Activated CD4-positive, alpha-beta T cell treated with anti-CD3 and anti-CD28 coated beads, Interleukin-2, amount 50 U/mL, for 16 hours (primary cell): ENCODE measurements around the gene STT3A.
A peak's percentile ranks its signal among the peaks of the same experiment; 100 is the strongest.

Source experiments
- DNase-seq: peaks from one replicate; pipeline ENCODE4 v3.0.0-alpha.2; 2020

STT3A gene

DNA sequence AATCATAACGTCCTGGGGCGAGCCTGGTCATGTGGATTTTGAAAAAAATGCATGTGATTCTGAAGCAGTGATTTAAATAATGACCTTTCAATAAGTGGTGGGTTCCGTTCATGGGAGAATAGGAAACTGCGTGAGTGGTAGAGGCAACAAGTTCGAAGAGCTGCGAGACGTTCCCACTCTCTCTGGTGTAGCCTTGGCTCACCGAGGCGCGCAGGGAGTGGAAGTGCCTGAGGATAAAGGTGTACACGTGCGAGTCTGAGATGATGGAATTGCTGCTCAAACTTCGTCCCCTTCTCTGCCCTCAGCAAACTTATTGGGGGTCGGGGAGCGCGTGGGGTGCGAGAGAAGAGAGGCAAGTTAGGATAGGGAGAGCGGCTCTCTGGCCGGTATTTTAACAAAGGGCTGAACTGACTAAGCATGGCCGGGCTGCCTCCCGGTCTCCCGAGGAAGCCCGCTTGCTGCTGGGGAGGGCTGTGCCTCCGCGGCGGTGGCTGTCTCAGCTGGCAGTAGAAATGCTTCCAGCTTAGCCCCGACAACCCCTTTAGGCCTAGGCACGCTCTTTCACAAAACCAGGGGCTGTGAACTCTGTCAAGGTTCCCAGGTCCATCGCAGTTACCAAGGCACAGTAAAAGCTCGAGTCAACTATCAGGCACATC lies 875 bp upstream of the STT3A start:
- peak; percentile 35 for DNase-seq

DNA sequence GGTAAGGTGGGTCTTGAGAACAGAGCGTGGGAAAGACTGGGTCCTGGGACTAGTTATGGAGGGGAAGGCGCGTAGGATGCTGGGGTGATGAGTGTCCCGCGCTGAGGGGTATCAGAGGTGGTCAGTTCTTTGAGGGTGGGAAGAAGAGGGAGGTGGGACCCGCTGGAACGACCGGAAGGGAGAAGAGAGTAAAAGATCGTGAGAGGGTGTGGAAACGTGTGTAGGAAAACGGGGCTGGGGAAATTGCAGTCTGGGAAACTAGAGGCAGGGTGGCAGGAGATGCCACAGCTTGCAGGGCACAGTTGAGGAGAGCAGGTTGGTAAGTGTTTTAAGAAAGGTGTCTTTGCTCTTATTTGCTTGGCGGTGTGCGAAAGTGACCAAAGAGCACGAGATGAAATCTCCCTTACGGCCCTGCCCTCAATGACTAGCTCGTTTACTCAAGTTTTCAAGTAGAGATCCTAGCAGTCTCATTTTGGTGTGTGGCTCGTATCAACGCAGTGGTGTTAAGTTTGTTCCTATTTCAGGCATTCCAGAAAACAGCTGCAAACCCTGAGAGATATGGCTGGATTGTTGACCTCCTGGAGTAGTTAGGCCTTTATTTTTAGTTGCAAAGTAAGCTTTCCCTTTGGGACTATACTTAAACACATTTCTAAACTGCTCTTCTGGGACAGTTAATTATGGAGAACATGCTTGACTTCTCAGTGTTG lies 615 bp downstream of the STT3A start:
- DNase-seq = peak; percentile 17

DNA sequence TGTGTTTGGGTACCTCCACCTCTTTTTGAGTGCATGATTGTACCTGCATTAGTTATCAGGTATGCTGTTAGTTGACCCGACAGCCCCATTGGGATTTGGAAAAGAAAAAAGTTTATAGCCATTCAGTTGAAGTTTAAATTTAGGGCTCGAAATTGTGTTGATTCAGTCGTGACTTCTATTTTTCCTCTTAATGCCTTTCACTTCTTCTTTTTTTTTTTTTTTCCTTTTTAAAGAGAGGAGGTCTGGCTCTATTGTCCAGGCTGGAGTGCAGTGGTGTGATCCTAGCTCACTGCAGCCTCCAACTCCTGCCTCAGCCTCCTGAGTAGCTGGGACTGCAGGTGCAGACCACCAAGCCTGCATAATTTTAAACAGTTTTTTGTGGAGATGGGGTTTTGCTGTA lies 2.3 kb downstream of the STT3A start:
- no peak for DNase-seq

DNA sequence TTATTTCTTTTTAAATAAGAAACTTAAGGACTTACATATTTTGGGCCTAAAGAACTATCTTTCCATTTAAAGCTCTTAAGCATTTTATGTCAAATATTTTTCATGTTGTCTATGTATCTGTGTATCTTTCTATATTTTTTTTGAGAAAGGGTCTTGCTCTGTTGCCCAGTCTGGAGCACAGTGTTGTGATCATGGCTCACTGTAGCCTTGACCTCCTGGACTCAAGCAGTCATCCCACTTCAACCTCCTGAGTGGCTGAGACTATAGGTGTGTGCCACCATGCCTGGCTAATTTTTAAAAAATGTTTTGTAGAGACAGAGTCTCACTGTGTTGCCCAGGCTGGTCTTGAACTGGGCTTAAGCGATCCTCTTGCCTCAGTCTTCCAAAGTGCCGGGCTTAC lies 8.0 kb downstream of the STT3A start:
- DNase-seq = no peak

DNA sequence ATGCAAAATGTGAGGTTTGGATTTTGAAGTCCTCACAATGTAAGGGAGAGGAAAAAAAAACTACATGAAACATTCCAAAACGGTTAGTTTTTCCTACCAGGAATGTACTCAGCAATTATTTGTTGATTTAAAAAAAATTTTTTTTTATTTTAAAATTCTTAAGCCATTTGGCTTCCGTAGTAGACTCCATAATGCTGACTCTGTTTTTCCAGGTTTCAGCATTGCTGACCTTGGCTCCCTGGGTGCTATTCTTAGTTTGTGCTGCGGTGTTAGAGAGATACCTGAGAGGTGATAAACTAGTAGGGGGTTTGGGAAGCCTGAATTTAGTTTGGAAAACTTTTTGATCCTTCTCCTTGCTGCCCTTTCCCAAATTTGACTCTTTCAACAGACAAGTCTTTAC lies 10.6 kb downstream of the STT3A start:
- DNase-seq = no peak

DNA sequence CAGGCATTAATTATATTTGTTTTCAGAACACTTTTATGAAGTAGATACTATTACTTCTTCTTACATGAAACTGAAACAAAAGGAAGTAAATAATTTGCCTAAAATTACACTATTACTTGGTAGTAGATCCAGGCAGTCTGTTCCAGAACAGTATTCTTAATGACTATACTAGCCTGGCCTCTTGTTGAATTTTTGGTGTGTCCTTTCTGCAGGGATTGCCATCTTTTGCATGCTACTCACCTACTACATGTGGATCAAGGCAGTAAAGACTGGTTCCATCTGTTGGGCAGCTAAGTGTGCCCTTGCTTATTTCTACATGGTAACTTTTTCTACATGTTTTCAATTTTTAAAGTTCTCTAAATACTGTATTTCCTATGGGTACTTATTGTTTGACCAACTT lies 12.8 kb downstream of the STT3A start:
- DNase-seq = no peak

DNA sequence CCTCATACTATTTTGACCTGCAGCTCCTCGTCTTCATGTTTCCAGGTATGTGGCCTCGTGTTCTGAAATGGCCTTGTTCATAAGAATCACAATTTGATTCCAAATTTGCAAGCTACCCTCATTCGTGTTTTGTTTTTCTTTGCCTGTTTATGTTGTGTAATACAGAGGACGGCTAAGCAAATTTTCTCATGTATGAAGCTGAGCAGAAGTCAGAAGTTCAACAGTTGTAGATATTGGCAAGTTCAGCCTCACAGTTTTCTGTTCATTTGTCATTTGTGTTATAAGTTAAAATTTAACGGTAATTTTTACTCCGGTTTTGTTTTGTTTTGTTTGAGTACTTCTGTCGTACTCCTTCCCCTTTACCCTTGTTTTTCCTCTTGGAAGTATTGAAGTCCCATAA lies 16.9 kb downstream of the STT3A start:
- no peak for DNase-seq

DNA sequence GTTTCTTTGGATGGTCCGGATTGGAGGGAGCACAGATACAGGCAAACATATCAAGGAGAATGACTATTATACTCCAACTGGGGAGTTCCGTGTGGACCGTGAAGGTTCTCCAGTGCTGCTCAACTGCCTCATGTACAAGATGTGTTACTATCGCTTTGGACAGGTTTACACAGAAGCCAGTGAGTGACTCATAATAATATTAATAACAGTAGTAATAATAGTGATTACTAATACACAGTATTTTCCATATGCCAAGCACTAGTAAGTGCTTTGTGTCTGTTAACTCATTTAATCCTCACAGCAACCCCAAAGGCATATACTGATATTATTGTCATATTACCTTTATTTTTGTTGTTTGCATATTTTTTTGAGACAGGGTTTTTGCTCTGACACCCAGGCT lies 25.7 kb downstream of the STT3A start:
- DNase-seq = no peak

DNA sequence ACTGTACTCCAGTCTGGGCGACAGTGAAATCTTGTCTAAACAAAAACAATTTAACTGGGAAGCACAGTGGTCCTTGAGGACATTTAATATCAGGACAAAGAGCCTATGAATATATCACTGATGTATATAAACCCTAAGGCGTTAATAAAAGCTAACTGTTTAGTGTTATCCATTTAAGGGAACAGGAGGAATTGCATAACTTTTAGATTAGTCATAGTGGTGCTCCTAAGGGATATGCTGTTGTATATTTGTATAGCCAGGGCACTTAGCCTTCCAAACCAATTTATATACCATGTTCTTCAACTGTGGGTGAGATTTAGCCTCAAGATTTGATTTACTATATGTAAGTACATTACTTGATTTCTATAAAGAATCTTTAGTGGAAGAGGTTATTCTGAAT lies 29.3 kb downstream of the STT3A start:
- DNase-seq = no peak

DNA sequence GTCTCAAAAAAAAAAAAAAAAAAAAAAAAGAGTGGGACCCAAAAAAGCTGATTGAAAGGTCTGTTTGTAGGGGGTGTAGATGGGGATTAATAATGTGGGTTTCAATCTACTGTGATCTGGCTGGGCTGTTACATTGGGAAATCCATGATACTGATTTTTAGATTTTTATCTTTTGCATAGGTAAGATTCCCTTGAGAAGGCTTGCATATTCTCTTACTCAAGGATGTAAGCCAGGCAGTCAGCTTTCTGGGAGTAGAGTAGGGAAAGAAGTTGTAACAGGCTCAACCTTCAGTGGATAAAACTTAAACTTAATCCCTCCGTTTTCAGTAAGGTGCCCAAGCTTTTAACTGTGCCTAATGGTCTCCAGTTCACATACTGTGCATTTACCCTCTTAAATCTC lies 30.4 kb downstream of the STT3A start:
- DNase-seq = no peak

DNA sequence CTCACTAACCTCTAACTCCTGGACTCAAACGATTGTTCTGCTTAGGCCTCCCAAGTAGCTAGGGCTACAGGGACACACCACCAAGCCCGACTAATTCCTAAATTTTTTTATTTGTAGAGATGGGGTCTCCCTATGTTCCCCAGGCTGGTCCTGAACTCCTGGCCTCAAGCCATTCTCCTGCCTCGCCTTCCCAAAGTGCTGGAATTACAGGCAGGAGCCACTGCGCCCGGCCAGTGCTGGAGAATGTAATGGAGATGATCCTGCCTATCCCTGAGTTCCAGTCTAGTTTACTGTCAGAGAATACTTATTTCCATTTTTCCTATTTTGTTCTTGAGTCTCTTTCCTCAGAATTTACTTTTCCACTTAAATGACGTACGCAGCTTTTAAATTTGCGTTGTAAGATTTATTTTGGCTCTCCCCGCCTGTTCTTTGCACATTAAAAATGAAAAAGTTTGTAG lies 32.1 kb downstream of the STT3A start, which contains the start of gene CHEK1:
Gene CHEK1 (plus strand): TSS at position 408 of the 458 bp plus-strand sequence. CDS start 1,606 bp downstream, outside the sequence.
- no peak for DNase-seq

DNA sequence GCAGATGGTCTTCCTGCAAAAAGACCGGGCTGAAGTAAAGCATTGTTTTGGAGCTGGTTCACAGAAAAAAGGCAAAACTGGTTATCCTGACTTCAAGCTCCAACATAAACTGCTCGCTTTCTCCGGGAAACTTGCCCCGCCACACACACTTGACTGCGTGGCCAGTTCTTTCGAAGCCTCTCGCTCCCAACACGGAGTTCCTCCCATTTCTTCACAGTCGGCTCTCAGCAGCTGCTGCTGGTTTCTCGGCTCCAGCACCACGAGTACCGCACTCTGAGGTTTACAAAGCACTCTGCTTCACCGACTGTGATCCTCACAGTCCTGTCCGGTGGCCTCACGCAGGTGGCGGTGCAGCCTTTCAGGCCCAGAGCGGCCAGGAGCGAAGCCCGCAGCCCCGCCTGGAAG lies 32.6 kb downstream of the STT3A start:
- DNase-seq = no peak

DNA sequence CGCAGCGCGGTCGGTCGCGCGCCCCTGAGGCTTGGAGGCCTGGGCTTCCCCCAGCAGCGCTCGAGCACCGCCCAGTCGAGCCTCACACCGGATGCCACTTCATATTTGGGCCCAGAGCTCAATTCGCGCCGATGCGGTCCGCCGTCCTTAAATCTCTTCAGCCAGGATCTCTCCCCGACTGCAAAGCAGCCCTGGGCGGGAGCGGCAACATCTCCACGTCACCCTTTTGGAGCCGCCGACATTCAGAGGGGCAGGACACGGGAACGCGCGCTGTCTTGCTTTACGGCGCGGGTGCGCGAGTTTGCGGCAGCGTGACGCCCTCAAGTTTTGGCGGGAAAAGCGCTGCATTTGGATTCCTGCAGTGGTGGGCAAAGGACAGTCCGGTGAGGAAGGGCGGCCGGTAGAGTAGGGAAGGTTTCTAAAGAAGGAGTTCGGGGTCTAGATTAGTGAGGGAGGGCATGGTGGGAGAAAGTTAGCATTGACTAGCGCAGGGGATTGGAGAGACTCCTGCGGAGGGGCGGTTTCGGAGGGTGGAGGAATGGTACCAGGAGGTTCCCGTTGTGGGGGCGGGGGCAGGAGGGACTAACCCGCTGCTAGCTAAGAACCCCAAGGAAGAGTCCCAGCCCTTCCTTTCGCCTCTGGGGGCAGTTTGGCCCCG lies 33.1 kb downstream of the STT3A start:
- DNase-seq = peak; percentile 92

DNA sequence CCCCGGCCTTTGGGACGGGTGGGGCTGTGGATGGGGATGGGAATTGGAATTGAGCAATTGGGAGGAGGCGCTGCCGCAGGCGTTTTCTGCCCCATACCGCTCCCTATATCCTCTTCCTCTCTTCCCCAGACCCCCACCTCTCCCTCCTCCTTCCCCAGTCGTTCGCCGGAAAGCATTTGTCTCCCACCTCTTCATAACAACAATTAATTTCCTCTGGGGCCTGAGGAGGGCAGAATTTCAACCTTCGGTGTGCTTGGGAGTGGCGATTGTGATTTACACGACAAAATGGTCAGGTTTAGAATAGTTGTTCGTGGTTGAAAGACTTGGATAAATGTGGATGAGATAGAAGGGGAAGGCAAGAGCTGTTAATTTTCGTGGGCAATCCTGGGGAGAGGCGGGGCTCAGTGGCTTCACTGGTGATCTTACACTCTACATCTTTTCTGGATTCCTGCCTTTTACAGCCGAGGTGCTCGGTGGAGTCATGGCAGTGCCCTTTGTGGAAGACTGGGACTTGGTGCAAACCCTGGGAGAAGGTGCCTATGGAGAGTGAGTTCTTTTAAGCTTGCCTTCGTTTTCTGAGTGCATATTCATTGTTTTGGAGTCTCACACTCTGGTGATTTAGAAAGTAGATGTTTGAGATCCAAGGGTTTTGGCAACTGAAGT lies 33.8 kb downstream of the STT3A start:
- peak; percentile 42 for DNase-seq

DNA sequence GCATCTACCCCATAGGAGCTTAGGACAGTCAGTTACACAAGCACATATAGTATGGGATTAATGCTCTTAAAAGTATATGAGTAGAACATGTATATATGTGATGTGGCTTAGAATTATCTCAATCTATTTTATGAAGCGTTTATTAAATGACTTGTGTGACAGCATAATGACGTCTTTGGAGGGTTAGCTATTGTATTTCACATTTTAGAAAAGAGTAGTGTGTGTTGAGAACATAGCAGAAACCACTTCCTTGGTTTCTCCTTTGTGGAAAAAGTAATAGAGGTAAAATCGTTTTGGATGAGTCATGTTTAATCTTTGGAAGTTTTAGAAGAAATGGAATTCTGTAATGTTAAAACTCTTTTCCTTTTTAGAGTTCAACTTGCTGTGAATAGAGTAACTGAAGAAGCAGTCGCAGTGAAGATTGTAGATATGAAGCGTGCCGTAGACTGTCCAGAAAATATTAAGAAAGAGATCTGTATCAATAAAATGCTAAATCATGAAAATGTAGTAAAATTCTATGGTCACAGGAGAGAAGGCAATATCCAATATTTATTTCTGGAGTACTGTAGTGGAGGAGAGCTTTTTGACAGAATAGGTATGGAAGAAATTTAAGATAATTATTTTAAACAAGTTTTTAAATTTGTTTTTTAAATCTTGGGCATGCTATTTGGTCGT lies 34.7 kb downstream of the STT3A start:
- DNase-seq = no peak

DNA sequence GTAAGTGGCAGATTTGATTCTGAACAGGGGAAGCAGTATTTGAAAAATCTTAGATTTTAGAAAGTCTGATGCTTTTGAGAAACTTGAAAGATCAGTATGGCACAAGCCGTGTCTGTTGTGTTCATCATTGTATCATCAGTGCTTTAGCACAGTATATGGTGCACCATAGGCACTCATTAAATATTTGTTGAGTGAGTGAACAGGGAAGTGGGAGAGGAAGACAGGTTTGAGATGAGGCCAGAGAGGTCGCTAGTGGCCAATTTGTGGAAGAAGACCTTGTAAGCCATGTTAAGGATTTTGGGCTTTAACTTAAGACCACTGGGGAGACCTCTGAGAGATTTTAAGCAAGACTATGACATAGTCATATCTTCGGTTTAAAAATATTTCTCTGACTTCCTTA lies 45.2 kb downstream of the STT3A start:
- no peak for DNase-seq

DNA sequence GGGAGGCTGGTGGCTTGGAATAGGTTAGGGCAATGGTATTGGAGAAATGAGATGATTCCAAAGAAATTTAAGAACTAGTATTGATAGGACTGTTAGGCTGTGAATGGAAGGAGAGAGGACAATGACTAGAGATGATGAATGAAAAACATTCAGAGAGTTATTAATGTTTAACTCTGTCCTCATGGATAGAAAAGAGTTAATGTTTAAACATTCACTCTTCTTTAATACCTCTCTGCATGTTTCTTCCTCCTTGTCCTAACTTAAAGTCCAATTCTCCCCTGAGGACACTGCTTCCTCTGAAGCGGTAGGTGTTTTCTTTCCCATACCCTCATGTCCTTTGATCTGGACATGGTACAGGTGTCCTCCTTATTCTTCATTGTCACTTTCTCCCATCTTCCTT lies 45.7 kb downstream of the STT3A start:
- no peak for DNase-seq

DNA sequence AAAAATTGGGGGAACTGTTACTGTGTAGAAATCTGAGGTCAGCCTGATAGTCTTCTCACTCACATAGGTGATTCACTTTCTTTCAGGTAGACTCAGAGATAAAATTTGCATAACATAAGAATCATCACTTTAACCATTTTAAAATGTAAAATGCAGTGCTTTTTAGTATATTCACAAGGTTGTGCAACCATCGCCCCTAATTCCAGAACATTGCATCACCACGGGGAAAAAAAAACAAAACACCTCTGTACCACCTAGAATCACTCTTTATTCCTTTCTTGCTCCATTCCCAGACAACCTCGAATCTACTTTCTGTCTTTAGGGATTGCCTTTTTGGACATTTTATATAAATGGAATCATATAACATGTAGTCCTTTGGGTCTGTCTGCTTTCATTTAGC lies 53.2 kb downstream of the STT3A start:
- no peak for DNase-seq

DNA sequence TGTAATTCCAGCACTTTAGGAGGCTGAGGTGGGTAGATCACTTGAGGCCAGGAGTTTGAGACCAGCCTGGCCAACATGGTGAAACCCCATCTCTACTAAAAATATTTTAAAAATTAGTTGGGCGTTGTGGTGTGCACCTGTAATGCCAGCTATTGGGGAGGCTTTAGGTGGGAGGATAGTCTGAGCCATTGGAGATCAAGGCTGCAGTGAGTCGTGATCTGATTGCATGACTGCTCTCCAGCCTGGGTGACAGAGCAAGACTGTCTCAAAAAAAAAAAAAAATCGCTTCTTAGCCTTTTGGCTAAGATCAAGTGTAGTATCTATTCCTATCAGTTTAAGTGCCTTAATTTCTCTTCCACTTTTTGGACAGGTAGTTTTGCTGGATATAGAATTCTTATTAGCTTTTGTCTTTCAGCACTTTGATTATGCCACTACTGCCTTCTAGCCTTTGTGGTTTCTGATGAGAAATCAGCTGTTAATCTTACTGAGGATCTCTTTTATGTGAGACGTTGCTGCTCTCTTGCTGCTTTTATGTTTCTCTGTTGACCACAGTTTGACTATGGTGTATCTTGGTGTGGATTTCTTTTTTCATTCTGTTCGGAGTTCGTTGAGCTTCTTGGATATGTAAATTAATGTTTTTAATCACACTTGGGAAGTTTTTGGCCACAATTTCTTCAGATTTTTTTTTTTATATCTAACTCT lies 57.0 kb downstream of the STT3A start:
- DNase-seq = no peak

DNA sequence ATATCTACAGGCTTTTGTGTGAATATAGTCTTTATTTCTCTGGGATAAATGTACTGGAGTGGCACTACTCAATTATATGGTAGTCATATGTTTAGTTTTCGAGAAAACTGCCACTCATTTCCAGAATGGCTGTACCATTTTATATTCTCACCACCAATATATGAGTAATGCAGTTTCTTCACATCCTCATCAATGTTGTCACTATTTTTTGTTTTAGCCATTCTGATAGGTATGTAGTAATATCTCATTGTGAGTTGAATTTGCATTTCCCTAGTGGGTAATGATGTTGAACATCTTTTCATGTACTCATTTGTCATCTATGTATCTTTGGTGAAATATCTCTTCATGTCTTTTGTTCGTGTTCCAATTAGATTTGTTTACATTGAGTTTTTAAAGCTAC lies 70.0 kb downstream of the STT3A start:
- peak; percentile 38 for DNase-seq

DNA sequence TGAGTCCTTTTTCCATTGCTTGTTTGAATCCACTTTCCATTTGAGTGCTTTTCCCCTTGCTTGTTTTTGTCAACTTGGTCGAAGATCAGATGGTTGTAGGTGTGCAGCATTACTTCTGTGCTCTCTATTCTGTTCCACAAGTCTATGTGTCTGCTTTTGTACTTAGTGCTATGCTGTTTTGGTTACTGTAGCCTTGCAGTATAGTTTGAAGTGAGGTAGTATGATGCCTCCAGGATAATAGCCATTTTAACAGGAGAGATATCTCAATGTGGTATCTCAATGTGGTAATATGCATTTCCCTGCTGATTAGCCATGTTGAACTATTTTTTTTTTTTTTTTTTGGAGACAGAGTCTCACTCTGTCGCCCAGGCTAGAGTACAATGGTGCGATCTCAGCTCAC lies 71.3 kb downstream of the STT3A start:
- DNase-seq = peak; percentile 26

DNA sequence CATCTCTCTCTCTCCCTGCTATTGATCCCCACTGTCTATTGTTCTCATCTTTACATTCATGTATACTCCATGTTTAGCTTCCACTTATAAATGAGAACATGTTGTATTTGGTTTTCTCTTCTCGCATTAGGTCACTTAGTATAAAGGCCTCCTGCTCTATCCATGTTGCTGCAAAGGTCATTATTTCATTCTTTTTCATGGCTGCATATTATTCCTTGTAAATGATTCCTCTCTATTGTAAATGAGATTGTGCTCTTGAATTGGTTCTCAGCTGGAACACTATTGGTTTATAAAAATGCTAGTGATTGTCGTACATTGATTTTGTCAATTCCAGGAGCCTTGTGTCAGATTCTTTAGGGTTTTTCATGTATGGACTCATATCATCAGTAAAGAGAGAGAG lies 74.5 kb downstream of the STT3A start:
- DNase-seq = no peak
